Left ventricle myocardium inferior (tissue), 1 donor: ENCODE measurements around the gene HMCN2. TPM values are rescaled to one million over a fixed set of nuclear protein-coding genes. Genes with fewer than 3 reads are reported as not detected.

Experiments
- DNase-seq: peaks from one replicate; pipeline ENCODE4 v3.0.0-alpha.2; 2020
- H3K27ac ChIP-seq: fragments of 200-600 bp; replicated peaks from 2 replicates; pipeline ENCODE4 v1.8.0; 2021
- H3K27me3 ChIP-seq: fragments of 200-600 bp; 2 replicates; pipeline ENCODE4 v1.8.0; 2021; ENCODE audit warnings: low read depth
- H3K36me3 ChIP-seq: fragments of 200-600 bp; 2 replicates; pipeline ENCODE4 v1.8.0; 2021
- H3K4me1 ChIP-seq: fragments of 200-600 bp; 2 replicates; pipeline ENCODE4 v1.8.0; 2021
- H3K4me3 ChIP-seq: fragments of 200-600 bp; 2 replicates; pipeline ENCODE4 v1.8.0; 2021; ENCODE audit warnings: mild to moderate bottlenecking, moderate library complexity
- H3K9me3 ChIP-seq: fragments of 200-600 bp; replicated peaks from 2 replicates; pipeline ENCODE4 v1.8.0; 2021
- intact Hi-C: fragments of 100-400 bp; cut with micrococcal nuclease; formaldehyde crosslinking; loops from one replicate; pipeline ENCODE4 v1.11.0; 2022
- total RNA-seq: library from RNA; stranded (reverse); fragmentation: NEBNext Ultra II Directional; extraction: Animal tissue kit (Norgen Biotek cat#: 25700); gene quantifications from one replicate; pipeline ENCODE4 v1.2.1, GENCODE V29; 2021
- TF ChIP-seq, protein P1 (sequence below): fragments of 200-600 bp; IDR thresholded peaks from 2 replicates; pipeline ENCODE4 v1.8.0; 2021; ENCODE audit warnings: antibody characterized with exemption, mild to moderate bottlenecking, borderline replicate concordance
- donor health status: DM: no; HTN: yes; CAD: no; lungs with severe emphysema.

HMCN2 gene
- total RNA-seq, 1 donor from 2014 or later, result 5.5 TPM

GRCh38 chr9:130454812-130455325, 189.3 kb downstream of the HMCN2 start:
- Histone ChIP-seq H3K36me3 (no peaks in the 10 kb centered on the region), H3K4me1 (peaks cover 58% of the 10 kb centered on the region)
- intact Hi-C loops, result no loop called here

DNA sequence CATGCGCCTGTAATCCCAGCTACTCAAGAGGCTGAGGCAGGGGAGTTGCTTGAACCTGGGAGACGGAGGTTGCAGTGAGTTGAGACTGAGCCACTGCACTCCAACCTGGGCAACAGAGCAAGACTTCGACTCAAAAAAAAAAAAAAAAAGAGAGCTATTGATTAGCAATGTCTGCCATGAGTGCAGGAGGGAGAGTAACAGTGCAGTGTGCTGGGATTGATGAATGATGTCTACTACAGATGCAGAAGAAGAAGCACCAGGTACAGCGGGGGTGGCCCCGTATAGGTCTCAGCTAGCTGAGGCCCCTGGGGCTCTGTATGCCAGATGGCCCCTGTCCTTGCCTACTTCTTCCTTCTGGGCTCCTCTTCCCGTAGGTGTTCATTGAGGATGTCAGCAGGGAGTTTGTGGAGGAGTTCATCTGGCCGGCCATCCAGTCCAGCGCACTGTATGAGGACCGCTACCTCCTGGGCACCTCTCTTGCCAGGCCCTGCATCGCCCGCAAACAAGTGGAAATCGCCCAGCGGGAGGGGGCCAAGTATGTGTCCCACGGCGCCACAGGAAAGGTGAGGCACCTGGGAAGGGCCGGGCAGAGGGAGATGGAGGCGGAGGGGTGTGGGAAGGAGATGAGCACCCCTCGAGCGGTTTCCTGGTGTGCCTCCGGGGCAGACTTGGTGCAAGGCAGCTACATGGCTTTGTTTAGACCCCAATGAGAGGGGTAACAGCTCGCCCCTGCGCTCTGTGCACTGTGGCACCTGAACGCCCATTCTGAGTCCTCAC, 192.7 kb downstream of the HMCN2 start:
- no peak for DNase-seq
- TF ChIP-seq, protein P1, sequence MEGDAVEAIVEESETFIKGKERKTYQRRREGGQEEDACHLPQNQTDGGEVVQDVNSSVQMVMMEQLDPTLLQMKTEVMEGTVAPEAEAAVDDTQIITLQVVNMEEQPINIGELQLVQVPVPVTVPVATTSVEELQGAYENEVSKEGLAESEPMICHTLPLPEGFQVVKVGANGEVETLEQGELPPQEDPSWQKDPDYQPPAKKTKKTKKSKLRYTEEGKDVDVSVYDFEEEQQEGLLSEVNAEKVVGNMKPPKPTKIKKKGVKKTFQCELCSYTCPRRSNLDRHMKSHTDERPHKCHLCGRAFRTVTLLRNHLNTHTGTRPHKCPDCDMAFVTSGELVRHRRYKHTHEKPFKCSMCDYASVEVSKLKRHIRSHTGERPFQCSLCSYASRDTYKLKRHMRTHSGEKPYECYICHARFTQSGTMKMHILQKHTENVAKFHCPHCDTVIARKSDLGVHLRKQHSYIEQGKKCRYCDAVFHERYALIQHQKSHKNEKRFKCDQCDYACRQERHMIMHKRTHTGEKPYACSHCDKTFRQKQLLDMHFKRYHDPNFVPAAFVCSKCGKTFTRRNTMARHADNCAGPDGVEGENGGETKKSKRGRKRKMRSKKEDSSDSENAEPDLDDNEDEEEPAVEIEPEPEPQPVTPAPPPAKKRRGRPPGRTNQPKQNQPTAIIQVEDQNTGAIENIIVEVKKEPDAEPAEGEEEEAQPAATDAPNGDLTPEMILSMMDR, result no peak
- no peaks in the 10 kb centered on the region for H3K9me3 ChIP-seq
- peaks cover 30% of the 10 kb centered on the region for H3K4me1 ChIP-seq
- H3K27ac ChIP-seq, result no peak overlapping the region
- H3K27me3 ChIP-seq, result no peaks in the 10 kb centered on the region
- intact Hi-C loops, result no loop called here
- H3K4me3 ChIP-seq, result no peak overlapping the region
- no peaks in the 10 kb centered on the region for H3K36me3 ChIP-seq

More at GRCh38 chr9:130454812-130455325, 189.3 kb downstream of the HMCN2 start:
- Histone ChIP-seq H3K4me3 (no peak overlapping the region), H3K27ac (no peak overlapping the region), H3K27me3 (no peaks in the 10 kb centered on the region), H3K9me3 (no peaks in the 10 kb centered on the region)
- DNase-seq, result no peak
- TF ChIP-seq, protein P1, result no peak

GRCh38 chr9:130458804-130459067, 193.2 kb downstream of the HMCN2 start:
- TF ChIP-seq, protein P1, result no peak
- no peaks in the 10 kb centered on the region for H3K27me3 ChIP-seq
- peaks cover 25% of the 10 kb centered on the region for H3K4me1 ChIP-seq
- no peak for DNase-seq
- no peak overlapping the region for H3K27ac ChIP-seq
- H3K9me3 ChIP-seq, result no peaks in the 10 kb centered on the region
- peaks cover 4% of the 10 kb centered on the region for H3K36me3 ChIP-seq
- intact Hi-C loops, result no loop called here
- H3K4me3 ChIP-seq, result no peak overlapping the region

DNA sequence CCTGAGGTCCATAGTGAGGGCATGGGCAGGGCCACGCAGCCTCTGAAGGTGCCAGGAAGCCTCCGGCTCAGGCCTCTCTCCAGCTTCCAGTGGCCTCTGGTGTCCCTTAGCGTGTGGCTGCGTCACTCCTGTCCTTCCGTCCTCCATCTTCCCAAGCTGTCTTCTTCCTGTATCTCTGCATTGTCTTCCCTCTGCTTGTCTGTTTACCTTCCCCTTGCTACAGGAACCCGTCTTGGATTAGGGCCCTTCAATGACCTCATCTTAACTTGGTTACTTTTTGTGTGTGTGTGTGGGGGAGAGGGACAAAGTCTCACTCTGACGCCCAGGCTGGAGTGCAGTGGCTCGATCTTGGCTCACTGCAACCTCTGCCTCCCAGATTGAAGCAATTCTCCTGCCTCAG, 193.6 kb downstream of the HMCN2 start:
- TF ChIP-seq, protein P1, result no peak
- intact Hi-C loops, result no loop called here
- Histone ChIP-seq H3K27ac (no peak overlapping the region), H3K4me1 (peaks cover 21% of the 10 kb centered on the region), H3K36me3 (peaks cover 8% of the 10 kb centered on the region), H3K4me3 (no peak overlapping the region), H3K9me3 (no peaks in the 10 kb centered on the region), H3K27me3 (no peaks in the 10 kb centered on the region)
- DNase-seq, result no peak

- H3K36me3 ChIP-seq, result peaks cover 12% of the 10 kb centered on the region
- TF ChIP-seq, protein P1, result no peak
- peaks cover 19% of the 10 kb centered on the region for H3K4me1 ChIP-seq
- no peaks in the 10 kb centered on the region for H3K27me3 ChIP-seq
- no peak for DNase-seq
- H3K9me3 ChIP-seq, result no peaks in the 10 kb centered on the region
- no peak overlapping the region for H3K4me3 ChIP-seq
- no peak overlapping the region for H3K27ac ChIP-seq
- intact Hi-C loops, result loop anchor here (2.0 kb wide), 1 partner anchor 223 kb away; no protein-coding TSS in a partner anchor
Measured at GRCh38 chr9:130459941-130460669, 194.5 kb downstream of the HMCN2 start.
